ENCODE data around the gene MINPP1. TPM values are rescaled to one million over a fixed set of nuclear protein-coding genes. Genes with fewer than 3 reads are reported as not detected.

Gene MINPP1
- total RNA-seq, 1 donor from 2014 or later = 24.7 TPM

DNA sequence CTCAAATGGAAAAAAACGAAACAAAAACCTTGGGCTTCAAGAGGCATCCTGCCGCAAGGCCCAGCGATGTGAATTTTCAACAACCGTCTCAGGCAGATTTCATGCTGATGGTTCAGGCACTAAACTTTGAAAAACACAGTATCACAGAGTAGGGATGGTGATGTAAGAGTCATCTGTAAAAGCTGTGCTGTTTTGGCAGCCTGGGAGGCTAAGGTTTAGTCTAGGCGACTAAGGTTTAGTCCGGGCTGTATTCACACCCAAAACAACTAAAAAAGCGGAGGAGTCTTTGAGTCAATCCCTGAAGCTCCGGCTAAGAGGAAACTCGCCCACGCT lies 420 bp upstream of the MINPP1 start:
- H3K27ac ChIP-seq (ENCODE audit: low read depth, low read length) = peak overlapping the region; percentile 89
- no peak for TF ChIP-seq EZH2 (IDR thresholded peaks at IDR 0.05; ENCODE audit: insufficient read depth, low read length)
- TF ChIP-seq, protein P1, sequence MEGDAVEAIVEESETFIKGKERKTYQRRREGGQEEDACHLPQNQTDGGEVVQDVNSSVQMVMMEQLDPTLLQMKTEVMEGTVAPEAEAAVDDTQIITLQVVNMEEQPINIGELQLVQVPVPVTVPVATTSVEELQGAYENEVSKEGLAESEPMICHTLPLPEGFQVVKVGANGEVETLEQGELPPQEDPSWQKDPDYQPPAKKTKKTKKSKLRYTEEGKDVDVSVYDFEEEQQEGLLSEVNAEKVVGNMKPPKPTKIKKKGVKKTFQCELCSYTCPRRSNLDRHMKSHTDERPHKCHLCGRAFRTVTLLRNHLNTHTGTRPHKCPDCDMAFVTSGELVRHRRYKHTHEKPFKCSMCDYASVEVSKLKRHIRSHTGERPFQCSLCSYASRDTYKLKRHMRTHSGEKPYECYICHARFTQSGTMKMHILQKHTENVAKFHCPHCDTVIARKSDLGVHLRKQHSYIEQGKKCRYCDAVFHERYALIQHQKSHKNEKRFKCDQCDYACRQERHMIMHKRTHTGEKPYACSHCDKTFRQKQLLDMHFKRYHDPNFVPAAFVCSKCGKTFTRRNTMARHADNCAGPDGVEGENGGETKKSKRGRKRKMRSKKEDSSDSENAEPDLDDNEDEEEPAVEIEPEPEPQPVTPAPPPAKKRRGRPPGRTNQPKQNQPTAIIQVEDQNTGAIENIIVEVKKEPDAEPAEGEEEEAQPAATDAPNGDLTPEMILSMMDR (IDR thresholded peaks at IDR 0.05; ENCODE audit: insufficient read depth, low read depth, low read length) = no peak
- peaks cover 15% of the 10 kb centered on the region for H4K20me1 ChIP-seq (ENCODE audit: insufficient read depth, low read length)
- no peaks in the 10 kb centered on the region for H3K36me3 ChIP-seq (ENCODE audit: insufficient read depth, low read length)
- H3K9ac ChIP-seq (ENCODE audit: low read length) = peak overlapping the region; percentile 89
- DNase-seq (ENCODE audit: low read depth) (no peak), FAIRE-seq (no peak)
- Mint-ChIP-seq H3K4me3 (ENCODE audit: unreplicated experiment) (peak overlapping the region; percentile 98), H3K36me3 (ENCODE audit: low read depth, unreplicated experiment) (no peaks in the 10 kb centered on the region), H3K27me3 (ENCODE audit: low read depth, unreplicated experiment) (no peaks in the 10 kb centered on the region), H3K9me3 (ENCODE audit: unreplicated experiment) (no peaks in the 10 kb centered on the region), H3K4me1 (ENCODE audit: low read depth, unreplicated experiment) (peaks cover 5% of the 10 kb centered on the region), H3K27ac (ENCODE audit: unreplicated experiment) (peak overlapping the region; percentile 84)
- H3K4me3 ChIP-seq (ENCODE audit: insufficient read depth, low read depth, low read length) = peak overlapping the region; percentile 72
- peaks cover 34% of the 10 kb centered on the region for H3K79me2 ChIP-seq (ENCODE audit: insufficient read depth, low read length)
- peak overlapping the region; percentile 89 for H2AFZ ChIP-seq (ENCODE audit: low read depth, low read length)
- H3K4me2 ChIP-seq (ENCODE audit: low read length) = peak overlapping the region; percentile 93
- no peaks in the 10 kb centered on the region for H3K9me3 ChIP-seq (ENCODE audit: insufficient read depth, low read depth, low read length)
- H3K27me3 ChIP-seq (ENCODE audit: insufficient read depth, low read length) = no peaks in the 10 kb centered on the region
- peaks cover 15% of the 10 kb centered on the region for H3K4me1 ChIP-seq (ENCODE audit: insufficient read depth, low read length)

DNA sequence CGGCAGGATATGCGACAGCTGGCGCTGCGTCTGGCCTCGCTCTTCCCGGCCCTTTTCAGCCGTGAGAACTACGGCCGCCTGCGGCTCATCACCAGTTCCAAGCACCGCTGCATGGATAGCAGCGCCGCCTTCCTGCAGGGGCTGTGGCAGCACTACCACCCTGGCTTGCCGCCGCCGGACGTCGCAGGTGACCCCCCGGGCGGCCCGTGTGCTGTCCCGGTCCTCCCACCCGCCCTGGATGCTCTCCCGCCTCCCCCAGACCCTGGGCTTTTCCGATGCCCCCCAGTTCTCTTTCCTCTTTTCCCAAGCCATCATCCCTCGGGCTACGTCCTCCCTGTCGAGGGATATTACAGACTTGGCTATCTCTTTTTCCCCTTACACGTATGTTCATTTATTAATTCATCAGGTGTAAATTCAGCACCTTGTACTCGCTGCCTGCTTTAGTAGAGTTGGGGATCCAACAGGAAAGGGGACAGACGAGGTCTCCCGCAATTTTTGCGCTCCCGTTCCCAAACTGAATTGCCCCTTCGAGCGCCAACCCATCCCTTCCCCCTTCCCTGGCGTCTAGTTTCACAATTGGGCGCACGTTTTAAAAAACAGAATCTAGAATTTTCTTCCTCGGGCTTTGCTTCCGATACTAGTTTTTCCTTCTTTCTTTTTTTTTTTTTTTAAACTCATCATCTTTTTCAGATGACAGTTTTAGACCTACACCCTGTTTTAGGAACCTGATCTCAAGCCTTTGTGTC lies 846 bp downstream of the MINPP1 start:
- H3K27ac ChIP-seq (ENCODE audit: low read depth, low read length) = peak overlapping the region; percentile 89
- H3K4me3 ChIP-seq (ENCODE audit: insufficient read depth, low read depth, low read length) = peak overlapping the region; percentile 72
- DNase-seq (ENCODE audit: low read depth) (peak; percentile 26), FAIRE-seq (no peak)
- H4K20me1 ChIP-seq (ENCODE audit: insufficient read depth, low read length) = peaks cover 15% of the 10 kb centered on the region
- no peaks in the 10 kb centered on the region for H3K27me3 ChIP-seq (ENCODE audit: insufficient read depth, low read length)
- Mint-ChIP-seq H3K4me1 (ENCODE audit: low read depth, unreplicated experiment) (peaks cover 5% of the 10 kb centered on the region), H3K9me3 (ENCODE audit: unreplicated experiment) (no peaks in the 10 kb centered on the region), H3K36me3 (ENCODE audit: low read depth, unreplicated experiment) (no peaks in the 10 kb centered on the region), H3K4me3 (ENCODE audit: unreplicated experiment) (peak overlapping the region; percentile 98), H3K27ac (ENCODE audit: unreplicated experiment) (peak overlapping the region; percentile 90), H3K27me3 (ENCODE audit: low read depth, unreplicated experiment) (no peaks in the 10 kb centered on the region)
- H2AFZ ChIP-seq (ENCODE audit: low read depth, low read length) = peak overlapping the region; percentile 89
- peak overlapping the region; percentile 89 for H3K9ac ChIP-seq (ENCODE audit: low read length)
- peak overlapping the region; percentile 93 for H3K4me2 ChIP-seq (ENCODE audit: low read length)
- no peak for TF ChIP-seq EZH2 (IDR thresholded peaks at IDR 0.05; ENCODE audit: insufficient read depth, low read length)
- TF ChIP-seq, protein P1 (IDR thresholded peaks at IDR 0.05; ENCODE audit: insufficient read depth, low read depth, low read length) = peak; percentile 19
- no peaks in the 10 kb centered on the region for H3K9me3 ChIP-seq (ENCODE audit: insufficient read depth, low read depth, low read length)
- H3K4me1 ChIP-seq (ENCODE audit: insufficient read depth, low read length) = peaks cover 15% of the 10 kb centered on the region
- no peaks in the 10 kb centered on the region for H3K36me3 ChIP-seq (ENCODE audit: insufficient read depth, low read length)
- peaks cover 34% of the 10 kb centered on the region for H3K79me2 ChIP-seq (ENCODE audit: insufficient read depth, low read length)

DNA sequence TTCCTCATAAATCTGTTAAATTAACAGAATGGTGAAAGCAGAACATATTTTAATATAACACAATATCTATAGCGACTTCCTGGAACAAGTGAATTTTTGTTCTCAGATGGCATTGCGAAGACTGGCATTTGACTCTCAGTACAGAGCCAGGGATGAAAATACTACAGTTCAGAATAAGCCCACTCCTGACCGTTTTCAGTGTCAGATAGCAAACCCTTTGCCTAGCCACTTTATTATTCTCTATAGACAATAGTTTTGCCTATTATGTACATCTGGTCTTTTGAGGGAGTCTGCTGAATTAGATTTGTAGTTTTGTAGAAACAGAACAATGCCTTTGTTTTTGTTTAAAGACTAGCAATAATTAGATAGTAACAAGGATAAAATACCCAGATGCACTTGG lies 2.3 kb downstream of the MINPP1 start:
- FAIRE-seq (no peak), DNase-seq (ENCODE audit: low read depth) (no peak)
- no peak overlapping the region for H3K27ac Mint-ChIP-seq (ENCODE audit: unreplicated experiment)
- Histone ChIP-seq H3K79me2 (ENCODE audit: insufficient read depth, low read length) (peaks cover 34% of the 10 kb centered on the region), H3K36me3 (ENCODE audit: insufficient read depth, low read length) (no peaks in the 10 kb centered on the region), H2AFZ (ENCODE audit: low read depth, low read length) (no peak overlapping the region), H3K4me2 (ENCODE audit: low read length) (peak overlapping the region; percentile 93), H4K20me1 (ENCODE audit: insufficient read depth, low read length) (peaks cover 15% of the 10 kb centered on the region), H3K9me3 (ENCODE audit: insufficient read depth, low read depth, low read length) (no peaks in the 10 kb centered on the region), H3K9ac (ENCODE audit: low read length) (no peak overlapping the region), H3K4me1 (ENCODE audit: insufficient read depth, low read length) (peaks cover 15% of the 10 kb centered on the region), H3K27ac (ENCODE audit: low read depth, low read length) (no peak overlapping the region), H3K27me3 (ENCODE audit: insufficient read depth, low read length) (no peaks in the 10 kb centered on the region), H3K4me3 (ENCODE audit: insufficient read depth, low read depth, low read length) (peak overlapping the region; percentile 72)
- no peaks in the 10 kb centered on the region for H3K36me3 Mint-ChIP-seq (ENCODE audit: low read depth, unreplicated experiment)
- no peaks in the 10 kb centered on the region for H3K9me3 Mint-ChIP-seq (ENCODE audit: unreplicated experiment)
- peak overlapping the region; percentile 10 for H3K4me3 Mint-ChIP-seq (ENCODE audit: unreplicated experiment)
- peaks cover 5% of the 10 kb centered on the region for H3K4me1 Mint-ChIP-seq (ENCODE audit: low read depth, unreplicated experiment)
- no peaks in the 10 kb centered on the region for H3K27me3 Mint-ChIP-seq (ENCODE audit: low read depth, unreplicated experiment)
- no peak for TF ChIP-seq EZH2 (IDR thresholded peaks at IDR 0.05; ENCODE audit: insufficient read depth, low read length)
- TF ChIP-seq, protein P1 (IDR thresholded peaks at IDR 0.05; ENCODE audit: insufficient read depth, low read depth, low read length) = no peak

All from astrocyte (in vitro differentiated cells and primary cell).